SK-N-MC (cell line): ENCODE data around the gene RGS8.

ENCODE experiments used
- EZH2 ChIP-seq: fragments of 200-600 bp; sonication (generic); IDR thresholded peaks from one replicate; pipeline ENCODE4 v1.6.1; 2017; ENCODE audit warnings: antibody characterized with exemption
- POLR2AphosphoS5 ChIP-seq: IDR thresholded peaks from 2 replicates; pipeline ENCODE4 v1.6.1; 2012; ENCODE audit warnings: mild to moderate bottlenecking, low read depth, low read length, borderline replicate concordance

- TF ChIP-seq EZH2 (no peak), POLR2AphosphoS5 (no peak)
Measured at GRCh38 chr1:182646739-182647138, 37.6 kb downstream of the RGS8 start.
